K562 (cell line): ENCODE results near the gene LRP1B. TPM values are rescaled to one million over a fixed set of nuclear protein-coding genes. Genes with fewer than 3 reads are reported as not detected.

Source experiments
- ATAC-seq: fragments of 200-7000 bp; cut with Tn5 transposase; 3 replicates; pipeline ENCODE4 v1.9.1; 2020; ENCODE audit warnings: moderate library complexity
- BruUV-seq: library from RNA; stranded (reverse); fragments of 400-500 nt; replicated peaks from 2 replicates; lab custom pipeline; 2021; lab: Mats Ljungman, UMichigan
- CTCF ChIA-PET: fragments of 300-600 bp; formaldehyde crosslinking; extraction: SDS; loops from one replicate; lab custom pipeline; 2021; ENCODE audit warnings: low intra/inter-chr PET ratio; lab: Yijun Ruan, JAX
- POLR2A ChIA-PET: fragments of 300-600, 350-650 bp; sonication (Branson Sonifier 250); formaldehyde crosslinking; extraction: SDS; loops from one replicate; lab custom pipeline; 2021; ENCODE audit warnings: antibody characterized with exemption, inconsistent platforms; lab: Yijun Ruan, JAX
- DNase-seq, 4 experiments: peaks; one replicate each; pipeline versions ENCODE4 v3.0.0 to v3.0.0-alpha.2; 2011 to 2018; ENCODE audit warnings: low spot score in 3 of 4, mixed read lengths in 3 of 4; ENCODE audit errors: extremely low read depth in 1 of 4
- FAIRE-seq: peaks from 2 replicates; lab custom pipeline; 2011; peaks lifted over from hg19 to GRCh38; lab: Jason Lieb, UNC
- H2AFZ ChIP-seq: 2 replicates; pipeline ENCODE4 v1.6.0; 2011; ENCODE audit warnings: low read depth, low read length, control low read depth, inconsistent platforms
- H3K27ac ChIP-seq: fragments of 200-600 bp; 3 replicates; pipeline ENCODE4 v1.8.0; 2011; ENCODE audit warnings: low read depth, mild to moderate bottlenecking, control low read depth, inconsistent platforms, low read length, moderate library complexity, mixed read lengths; ENCODE audit errors: extremely low read depth
- H3K27me3 ChIP-seq, 2 experiments: fragments of 300-600 bp in 1 of 2; 2 replicates in 1 of 2; 3 replicates in 1 of 2; pipeline versions ENCODE4 v1.6.0 to v1.8.0; 2011; ENCODE audit warnings: inconsistent platforms in 2 of 2, low read length in 2 of 2, mild to moderate bottlenecking in 1 of 2, mixed read lengths in 1 of 2, moderate library complexity in 1 of 2; ENCODE audit not compliant: control insufficient read depth in 2 of 2, insufficient read depth in 2 of 2
- H3K36me3 ChIP-seq: fragments of 300-600 bp; 3 replicates; pipeline ENCODE4 v1.8.0; 2011; ENCODE audit warnings: mild to moderate bottlenecking, low read length, inconsistent platforms; ENCODE audit not compliant: control insufficient read depth, insufficient read depth
- H3K4me1 ChIP-seq, 2 experiments: fragments of 200-600 bp in 1 of 2; replicated peaks in 1 of 2; 2 replicates in 1 of 2; 3 replicates in 1 of 2; pipeline versions ENCODE4 v1.5.1 to v1.8.0; 2011; ENCODE audit warnings: inconsistent platforms in 2 of 2, low read length in 2 of 2, mild to moderate bottlenecking in 1 of 2, mixed read lengths in 1 of 2, moderate library complexity in 1 of 2; ENCODE audit not compliant: control insufficient read depth in 2 of 2, insufficient read depth in 2 of 2
- H3K4me2 ChIP-seq: 2 replicates; pipeline ENCODE4 v1.6.1; 2011; ENCODE audit warnings: low read length, control low read depth, inconsistent platforms, mixed read lengths; ENCODE audit not compliant: insufficient read depth
- H3K4me3 ChIP-seq: fragments of 200-600 bp; sonication (generic), shearing (Covaris generic); 2 replicates; pipeline ENCODE4 v1.5.1; 2016; ENCODE audit warnings: control low read depth, inconsistent platforms
- H3K79me2 ChIP-seq: fragments of 200-600 bp; 3 replicates; pipeline ENCODE4 v1.8.0; 2011; ENCODE audit warnings: low read length, inconsistent platforms; ENCODE audit not compliant: control insufficient read depth, insufficient read depth
- H3K9ac ChIP-seq, 2 experiments: 2 replicates each; pipeline versions ENCODE4 v1.6.0 to v1.6.1; 2011; ENCODE audit warnings: low read depth in 2 of 2, low read length in 2 of 2, control low read depth in 1 of 2, inconsistent platforms in 1 of 2, mild to moderate bottlenecking in 1 of 2, mixed read lengths in 1 of 2; ENCODE audit not compliant: insufficient read depth in 1 of 2
- H3K9me1 ChIP-seq: one replicate; pipeline ENCODE4 v1.6.0; 2011; ENCODE audit warnings: inconsistent platforms, mild to moderate bottlenecking, low read length, moderate library complexity; ENCODE audit not compliant: control insufficient read depth, insufficient read depth
- H3K9me3 ChIP-seq: replicated peaks from 2 replicates; pipeline ENCODE4 v1.5.1; 2011; ENCODE audit warnings: low read depth, low read length, inconsistent platforms; ENCODE audit not compliant: control insufficient read depth, insufficient read depth
- H4K20me1 ChIP-seq: replicated peaks from 2 replicates; pipeline ENCODE4 v1.6.1; 2011; ENCODE audit warnings: low read length, inconsistent platforms, mixed read lengths; ENCODE audit not compliant: control insufficient read depth, insufficient read depth
- CEBPB ChIP-seq: fragments of 450-650 bp; IDR thresholded peaks from 2 replicates; pipeline ENCODE4 v1.6.1; 2016; ENCODE audit warnings: missing genetic modification characterization, missing compliant biosample characterization
- FOXJ3 ChIP-seq: sonication (generic); formaldehyde crosslinking; IDR thresholded peaks from 2 replicates; pipeline ENCODE4 v1.4.0; 2020; ENCODE audit warnings: mild to moderate bottlenecking, missing genetic modification reagents
- FOXP1 ChIP-seq: sonication (generic); formaldehyde crosslinking; IDR thresholded peaks from 2 replicates; pipeline ENCODE4 v1.8.0; 2022; ENCODE audit warnings: mild to moderate bottlenecking, missing genetic modification reagents
- KDM1A ChIP-seq, 2 experiments: fragments of 450-650 bp; IDR thresholded peaks; 2 replicates each; pipeline ENCODE4 v1.6.1; 2016; ENCODE audit warnings: mild to moderate bottlenecking in 2 of 2
- LCOR ChIP-seq: sonication (generic); formaldehyde crosslinking; IDR thresholded peaks from 2 replicates; pipeline ENCODE4 v1.8.0; 2022; ENCODE audit warnings: mild to moderate bottlenecking, missing genetic modification reagents
- STAT5B ChIP-seq: fragments of 250-450 bp; sonication (Bioruptor Pico); IDR thresholded peaks from 2 replicates; pipeline ENCODE4 v1.8.0; 2021; ENCODE audit warnings: mild to moderate bottlenecking, inconsistent platforms
- TRIM28 ChIP-seq: fragments of 450-650 bp; IDR thresholded peaks from 2 replicates; pipeline ENCODE4 v1.6.1; 2017
- TSHZ1 ChIP-seq: fragments of 250-450 bp; sonication (Bioruptor Pico); IDR thresholded peaks from 2 replicates; pipeline ENCODE4 v1.4.0; 2020; ENCODE audit warnings: mild to moderate bottlenecking, moderate library complexity
- WHSC1 ChIP-seq: IDR thresholded peaks from one replicate; pipeline ENCODE4 v1.6.1; 2012; ENCODE audit warnings: low read length, control low read depth, inconsistent platforms
- ZNF263 ChIP-seq: sonication (generic); formaldehyde crosslinking; IDR thresholded peaks from 2 replicates; pipeline ENCODE4 v1.8.0; 2022; ENCODE audit warnings: mild to moderate bottlenecking, missing genetic modification reagents, borderline replicate concordance
- WGBS: fragments of 100-300 bp; shearing (Covaris generic); methylation state at CpG from one replicate; pipeline ENCODE4 v1.1.6; 2016; ENCODE audit warnings: low coverage, mixed read lengths; ENCODE audit not compliant: insufficient coverage; ENCODE audit errors: missing lambda C conversion rate; 5-methylcytosine and 5-hydroxymethylcytosine counted together
- in situ Hi-C: fragments of 300-500 bp; cut with MboI; formaldehyde crosslinking; loops from 4 replicates; pipeline ENCODE4 v1.15.0; 2018; ENCODE audit warnings: inconsistent platforms, mixed read lengths
- intact Hi-C: fragments of 100-400 bp; cut with micrococcal nuclease; formaldehyde crosslinking; loops from 2 replicates; pipeline ENCODE4 v1.14.2; 2022
- polyA plus RNA-seq, 8 experiments: library from polyadenylated mRNA; depleted of rRNA in 4 of 8; stranded (reverse) in 5 of 8; unstranded in 3 of 8; fragments of >200 nt; fragmentation: Nextera tagmentation in 2 of 8; fragmentation: Illumina TruSeq in 1 of 8; extraction: Ambion mirVana in 2 of 8; extraction: Trizol in 1 of 8; gene quantifications; 2 replicates each; pipeline versions ENCODE4 v1.2.1 to v1.2.3, GENCODE V29; 2011 to 2014; ENCODE audit warnings: inconsistent platforms in 1 of 8, missing spikeins in 1 of 8
- total RNA-seq, 7 experiments: library from RNA; depleted of rRNA in 6 of 7; stranded (reverse); fragments of >200 nt in 6 of 7; fragmentation: Illumina TruSeq in 2 of 7; extraction: Trizol in 2 of 7; gene quantifications; 2 replicates each; pipeline versions ENCODE4 v1.2.1 to v1.2.3, GENCODE V29; 2011 to 2021; ENCODE audit warnings: low replicate concordance in 1 of 7

The LRP1B gene
- total and polyA plus RNA-seq, 9 of the 15 experiments (the other 6 are each of a cell fraction or from before 2014, with no cell fraction given), result not detected

- no peaks in the 10 kb centered on the region for H3K4me1 ChIP-seq
Observed at GRCh38 chr2:140654565-140654964, 1476.3 kb downstream of the LRP1B start.

More at GRCh38 chr2:140654565-140654964, 1476.3 kb downstream of the LRP1B start:
- Histone ChIP-seq H3K9me1 (no peaks in the 10 kb centered on the region), H3K27me3 (no peaks in the 10 kb centered on the region), H3K9me3 (peaks cover 2% of the 10 kb centered on the region; the same call in 1 of the 2 replicates), H3K36me3 (no peaks in the 10 kb centered on the region), H2AFZ (no peak overlapping the region), H3K9ac (no peak overlapping the region), H3K27ac (no peak overlapping the region), H3K4me3 (no peak overlapping the region), H3K4me2 (no peak overlapping the region), H4K20me1 (no peaks in the 10 kb centered on the region), H3K79me2 (no peaks in the 10 kb centered on the region)
- WGBS, result 0% methylated on average over 3 of the region's 3 CpGs
- ATAC-seq, result no peak
- ChIA-PET CTCF (no interaction called here), POLR2A (no interaction called here)
- intact Hi-C loops (no loop called here), in situ Hi-C loops (no loop called here)
- no peak for FAIRE-seq
- no peak for TF ChIP-seq STAT5B
- TF ChIP-seq TSHZ1, result no peak
- TF ChIP-seq LCOR, result no peak
- TF ChIP-seq FOXJ3 (CRISPR knock-in tag), result no peak
- no peak for TF ChIP-seq KDM1A (IDR thresholded peaks at IDR 0.05)
- TF ChIP-seq TRIM28, result no peak
- TF ChIP-seq CEBPB (tag), result no peak
- no peak for TF ChIP-seq WHSC1
- TF ChIP-seq ZNF263 (CRISPR knock-in tag), result no peak
- TF ChIP-seq FOXP1, result no peak
- DNase-seq, result no peak
- BruUV-seq, result no TSS peak
